HT1080 (cell line): ENCODE measurements around the gene TSPOAP1. TPM values are rescaled to one million over a fixed set of nuclear protein-coding genes. Genes with fewer than 3 reads are reported as not detected.

Experiments used
- DNase-seq: peaks from one replicate; pipeline ENCODE4 v3.0.0-alpha.2; 2015; ENCODE audit warnings: low read depth
- total RNA-seq: library from RNA; depleted of rRNA; stranded (reverse); fragments of >200 nt; shearing (Covaris generic); gene quantifications from 2 replicates; pipeline ENCODE4 v1.2.3, GENCODE V29; 2014

TSPOAP1 gene
- total RNA-seq, 1 experiment from 2014 or later = 2.3 TPM

- no peak for DNase-seq
Measured at GRCh38 chr17:58330538-58330996, 2.0 kb upstream of the TSPOAP1 start.

DNA sequence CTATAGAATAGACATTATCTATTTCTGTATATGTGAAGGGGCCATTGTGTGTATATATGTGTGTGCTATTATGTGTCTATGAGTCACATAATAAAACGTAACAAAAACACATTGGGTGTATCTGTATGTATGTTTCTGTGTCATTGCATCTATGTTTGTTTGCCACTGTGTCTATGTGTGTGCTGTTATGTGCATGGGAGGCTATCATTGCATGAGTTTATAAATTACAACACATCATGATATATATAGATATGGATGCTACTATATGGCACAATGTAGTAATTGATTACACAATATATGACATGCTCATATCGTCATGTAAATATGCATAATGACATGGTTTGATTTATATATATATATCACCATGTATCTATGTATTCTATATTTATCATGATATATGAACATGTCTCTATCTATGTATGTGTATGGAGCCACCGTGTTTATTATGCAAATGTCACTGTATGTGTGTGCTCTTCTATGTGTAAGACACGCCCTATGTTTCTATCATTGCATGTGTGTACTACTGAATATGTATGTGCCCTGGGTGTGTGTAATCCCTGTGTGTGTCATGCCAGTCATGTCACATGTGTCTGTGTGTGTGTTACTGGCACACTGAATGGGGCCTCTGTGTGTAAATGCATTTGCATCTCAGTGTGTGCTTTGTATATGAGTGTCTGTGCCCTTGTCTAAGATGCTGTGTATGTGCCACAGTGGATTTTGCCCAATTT, 1.4 kb upstream of the TSPOAP1 start:
- DNase-seq = peak; percentile 37

DNA sequence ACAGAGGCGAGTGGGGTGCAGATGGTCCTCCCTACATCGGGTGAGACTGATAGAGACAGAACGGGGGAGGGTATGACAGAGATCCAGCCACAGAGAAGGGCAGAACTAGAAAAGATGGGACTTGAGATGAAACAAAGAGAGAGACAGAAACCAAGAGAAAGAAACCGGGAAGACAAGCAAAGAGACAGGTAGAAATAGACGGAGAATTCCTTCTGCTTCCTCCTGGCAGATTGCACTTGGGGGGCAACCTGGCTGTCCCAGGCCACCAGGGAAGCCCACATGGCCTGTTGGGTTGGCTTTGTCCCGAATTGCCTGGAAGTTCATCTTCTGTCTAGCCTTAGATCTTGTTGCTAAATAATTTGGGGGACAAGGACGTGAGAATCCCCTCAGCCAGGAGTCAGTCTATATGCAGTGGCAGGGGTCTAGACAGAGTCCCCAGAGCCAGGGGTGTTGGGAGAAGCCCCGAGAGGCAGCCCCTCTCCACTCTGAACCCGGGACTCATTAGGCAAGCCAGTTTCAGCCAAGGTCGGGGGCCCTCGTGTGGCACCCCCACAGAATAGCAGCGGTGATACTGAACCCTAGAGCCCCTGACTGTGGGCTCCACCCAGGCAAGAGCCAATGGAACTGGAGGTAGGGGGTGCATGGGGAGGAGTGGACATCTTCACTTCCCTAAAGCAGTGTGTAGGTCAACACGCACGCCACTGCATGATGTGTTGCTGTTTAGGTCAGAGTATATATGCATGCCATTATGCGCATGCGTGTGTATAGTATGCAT, 627 bp upstream of the TSPOAP1 start:
- DNase-seq = peak; percentile 50

GRCh38 chr17:58327363-58328194, 1.0 kb downstream of the TSPOAP1 start:
- DNase-seq = no peak

DNA sequence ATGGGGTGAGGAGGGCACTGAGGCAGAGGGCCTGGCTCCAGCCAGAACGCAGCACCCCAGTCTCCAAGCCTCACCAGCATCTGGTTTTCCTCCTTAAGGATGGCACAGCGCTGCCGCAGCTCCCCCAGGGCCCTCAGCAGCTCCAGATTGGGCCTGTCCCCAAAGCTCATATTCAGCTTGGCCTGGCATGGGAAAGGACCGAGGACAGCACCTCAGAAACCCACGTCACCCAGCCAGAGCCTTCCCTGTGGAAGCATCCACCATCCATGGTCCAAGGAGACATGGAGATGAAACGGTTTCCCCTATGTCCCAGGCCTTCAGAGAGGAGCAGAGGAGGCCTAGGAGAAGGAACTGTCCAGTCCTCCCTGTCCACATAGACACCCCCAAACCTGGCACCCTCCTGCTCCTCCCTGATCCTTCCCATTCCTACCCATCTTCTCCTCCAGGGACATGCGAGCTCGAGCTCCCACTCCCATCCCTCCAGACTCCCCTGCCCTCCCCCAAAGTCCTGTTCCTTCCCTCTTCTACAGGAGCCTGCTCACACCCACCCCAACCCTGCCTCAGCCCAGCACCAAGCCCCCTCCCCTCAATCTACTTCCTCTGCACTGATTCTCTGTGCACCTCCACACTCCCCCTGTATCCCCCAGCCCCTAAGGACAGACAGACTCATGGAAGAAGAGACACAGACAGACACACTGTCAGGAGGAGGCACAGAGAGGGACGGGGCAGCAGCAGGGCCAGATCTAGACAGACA, 1.8 kb downstream of the TSPOAP1 start:
- no peak for DNase-seq

- no peak for DNase-seq
Measured at GRCh38 chr17:58325976-58326468, 2.6 kb downstream of the TSPOAP1 start.

DNA sequence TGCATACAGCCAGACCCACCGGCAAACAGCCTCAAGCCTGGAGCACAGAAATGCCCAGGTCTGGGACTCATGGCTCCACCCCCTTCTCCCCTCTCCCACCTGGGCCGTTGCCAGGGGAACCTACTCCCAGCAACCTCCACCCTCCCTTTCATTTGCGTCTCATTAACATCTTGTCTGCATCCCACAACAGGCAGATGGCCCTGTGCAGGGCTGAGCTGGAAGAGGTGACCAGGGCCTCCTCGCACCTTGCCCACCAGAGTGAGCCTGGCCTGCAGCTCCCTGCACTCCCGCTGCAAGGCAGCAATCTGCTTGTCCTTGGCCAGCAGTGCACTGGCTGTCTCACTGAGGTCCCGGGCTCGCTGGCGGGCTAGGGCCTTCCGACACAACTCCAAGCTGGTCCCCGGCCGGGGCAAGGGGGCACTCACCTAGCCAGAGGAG, 3.3 kb downstream of the TSPOAP1 start:
- DNase-seq = no peak

DNA sequence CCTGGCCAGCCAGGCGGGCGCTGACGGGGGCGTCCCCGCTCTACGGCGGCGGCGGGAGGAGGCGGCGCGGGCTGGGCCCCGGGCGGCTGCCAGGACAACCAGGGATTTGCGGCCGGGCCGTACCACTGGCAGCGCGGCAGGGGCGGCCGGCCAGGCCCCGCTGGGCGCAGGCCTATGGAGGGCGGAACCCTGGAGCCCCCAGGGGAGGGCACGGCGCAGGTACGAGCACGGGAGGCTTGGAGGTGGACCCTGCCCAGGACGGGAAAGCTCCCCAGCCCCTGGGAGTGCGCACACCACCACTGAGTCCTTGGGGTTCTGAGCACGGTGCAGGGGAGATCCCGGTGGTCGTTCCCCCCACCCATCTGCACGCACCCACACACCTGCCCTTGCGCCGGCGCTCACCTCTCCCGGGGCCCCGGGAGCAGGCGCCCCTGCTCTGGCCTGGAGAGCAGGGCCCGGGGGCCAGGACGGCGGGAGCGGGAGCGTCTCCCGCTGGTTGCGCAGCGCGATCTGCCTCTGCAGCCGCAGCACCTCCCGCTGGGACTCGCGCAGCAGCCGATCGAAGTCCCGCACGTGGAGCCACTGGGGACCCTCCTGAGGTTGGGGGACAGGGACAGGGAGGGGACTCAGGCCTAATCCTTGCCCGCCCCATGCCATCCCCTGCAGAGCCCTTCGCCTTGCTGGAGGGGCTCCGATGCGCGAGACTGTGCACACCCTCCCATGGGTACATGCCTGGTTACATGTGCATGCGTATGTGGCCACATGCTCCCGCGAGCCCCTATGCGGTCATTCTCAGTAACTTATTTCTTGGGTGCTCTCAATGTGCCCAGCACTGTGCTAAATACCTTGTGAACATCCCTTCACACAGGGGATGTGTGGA, 3.9 kb downstream of the TSPOAP1 start:
- no peak for DNase-seq

- no peak for DNase-seq
Measured at GRCh38 chr17:58324056-58324408, 4.6 kb downstream of the TSPOAP1 start.

- no peak for DNase-seq
Measured at GRCh38 chr17:58323366-58324055, 5.1 kb downstream of the TSPOAP1 start.

DNA sequence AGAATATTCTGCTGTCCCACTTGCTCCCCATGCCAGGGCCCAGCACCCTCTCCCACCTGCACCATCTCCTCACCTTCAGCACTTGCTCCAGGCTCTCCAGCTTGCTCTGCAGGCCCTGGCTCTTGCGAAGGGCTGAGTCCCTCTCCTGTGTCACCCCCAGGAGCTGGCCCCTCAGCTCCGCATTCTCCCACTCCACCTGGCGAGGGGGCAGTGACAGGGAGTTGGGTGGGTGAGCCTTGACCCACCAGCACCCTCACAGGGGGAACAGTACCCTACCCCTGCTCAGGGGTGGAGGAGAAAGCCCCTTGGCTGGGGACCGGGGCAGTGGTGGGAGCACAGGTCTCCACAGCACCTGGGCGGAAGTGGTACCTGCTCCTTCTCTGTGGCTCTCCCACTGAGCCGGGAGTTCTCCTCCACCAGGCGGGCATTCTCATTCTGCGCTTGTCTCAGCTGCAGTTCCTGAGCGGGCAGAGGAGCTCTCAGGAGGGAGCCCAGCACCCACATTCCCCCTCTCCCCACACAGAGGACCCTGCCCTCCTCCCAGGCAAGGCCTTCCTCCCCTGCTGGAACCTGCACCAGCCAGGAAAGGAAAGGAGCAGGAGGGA, 5.9 kb downstream of the TSPOAP1 start:
- no peak for DNase-seq

- peak; percentile 40 for DNase-seq
Measured at GRCh38 chr17:58321571-58322525, 6.7 kb downstream of the TSPOAP1 start.

DNA sequence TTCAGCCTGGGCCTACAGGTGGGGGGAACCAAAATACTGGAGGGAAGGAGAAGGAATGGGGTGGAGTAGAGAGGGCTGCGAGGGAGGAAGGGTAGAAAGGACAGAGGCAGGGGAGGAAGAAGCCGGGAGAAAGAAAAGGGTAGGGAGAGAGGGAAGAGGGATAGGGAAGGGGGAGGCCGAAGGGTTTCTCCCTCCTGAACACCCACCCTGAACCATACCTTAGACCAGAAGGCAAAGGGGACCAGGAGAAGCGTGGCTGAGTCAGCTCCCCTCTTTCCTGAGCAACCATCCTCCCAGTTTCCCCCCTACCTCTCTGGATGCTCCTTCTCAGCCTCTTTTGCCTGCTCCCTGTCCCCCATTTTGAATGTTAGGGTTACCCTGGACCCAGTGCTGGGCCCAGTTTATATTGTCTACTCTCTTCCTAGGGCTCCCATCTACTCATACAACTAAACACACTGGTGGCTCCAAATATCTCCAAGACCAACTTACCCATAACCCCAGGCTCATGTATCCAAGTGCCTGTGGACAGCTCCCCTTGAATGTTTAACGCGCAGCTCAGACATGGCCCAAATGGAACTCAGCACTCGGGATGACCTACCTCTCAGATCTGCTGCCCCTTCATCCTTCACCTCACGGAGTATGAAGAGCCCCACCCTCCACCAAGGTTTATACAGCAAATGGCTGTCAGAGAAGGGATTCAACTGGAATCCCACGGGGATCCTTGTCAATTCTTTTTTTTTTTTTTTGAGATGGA, 7.8 kb downstream of the TSPOAP1 start:
- DNase-seq = no peak

DNA sequence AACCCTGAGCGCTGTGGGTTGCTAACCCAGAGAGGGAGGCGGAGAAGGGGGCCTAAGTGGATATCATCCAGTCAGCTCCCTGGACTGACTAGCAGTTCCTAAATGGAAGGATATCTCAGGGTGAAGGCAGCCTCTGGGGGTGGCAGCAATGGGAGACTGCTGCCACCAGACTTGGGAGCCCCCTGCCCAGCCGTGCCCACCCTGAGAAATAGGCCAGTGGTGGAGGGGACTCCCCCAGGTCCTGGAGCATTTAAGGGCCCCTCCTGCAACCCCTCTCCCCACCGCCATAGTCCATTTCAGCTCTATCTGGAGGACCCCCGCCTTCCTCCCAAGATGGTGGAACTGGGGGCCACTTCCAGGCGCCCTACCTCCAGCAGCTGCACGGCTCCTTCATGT, 8.4 kb downstream of the TSPOAP1 start:
- no peak for DNase-seq

DNA sequence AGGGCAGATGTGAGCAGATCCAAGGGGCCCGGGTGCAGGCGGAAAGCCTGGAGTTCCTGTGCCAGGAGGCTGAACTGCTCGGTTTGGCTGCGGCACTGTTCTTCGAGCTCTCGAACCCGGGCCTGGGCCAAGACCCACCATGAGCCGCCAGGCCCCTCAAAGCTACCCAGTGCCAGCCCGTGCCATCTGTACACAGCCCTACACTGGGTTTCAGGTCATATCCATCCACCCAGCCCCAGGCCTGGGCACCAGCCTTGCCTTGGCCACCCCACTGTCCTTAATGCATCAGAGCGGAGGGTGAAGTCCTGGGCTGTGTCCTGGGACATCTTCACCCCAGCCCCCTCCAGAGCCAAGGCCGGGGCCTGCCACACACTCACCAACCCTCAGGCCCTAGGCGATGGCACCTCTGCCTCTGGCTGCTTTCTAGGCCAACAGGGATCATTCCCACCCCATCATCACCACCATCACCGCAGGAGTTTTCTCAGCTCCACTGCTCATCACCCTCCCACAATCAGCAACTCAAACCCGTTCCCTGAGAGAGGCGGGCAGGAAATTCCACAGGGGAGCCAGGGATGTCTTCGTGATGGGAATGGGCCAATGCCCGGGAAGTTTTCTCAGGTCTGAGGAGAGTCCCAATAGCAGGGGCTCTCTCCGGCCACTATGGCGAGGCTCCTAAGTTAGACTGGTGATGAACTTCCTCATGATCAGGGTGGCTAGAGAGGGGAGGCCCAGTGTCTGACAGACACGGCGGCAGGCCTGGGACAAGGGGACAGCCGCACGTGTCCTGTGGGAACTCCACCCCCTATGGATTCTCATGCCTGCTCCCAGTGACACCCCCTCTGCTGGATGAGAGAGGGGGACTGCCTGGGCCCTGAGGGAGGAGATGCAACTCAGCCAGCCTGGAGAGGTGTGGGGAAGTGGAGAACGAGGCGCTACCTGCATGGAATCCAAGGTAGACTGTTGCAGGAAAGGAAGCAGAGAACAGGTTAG, 9.1 kb downstream of the TSPOAP1 start:
- no peak for DNase-seq
